ENCODE data around the gene NCR2. TPM values are rescaled to one million over a fixed set of nuclear protein-coding genes. Genes with fewer than 3 reads are reported as not detected.
A peak's percentile ranks its signal among the peaks of the same experiment; 100 is the strongest.

The NCR2 gene
- total RNA-seq, 1 donor from 2014 or later, result not detected

DNA sequence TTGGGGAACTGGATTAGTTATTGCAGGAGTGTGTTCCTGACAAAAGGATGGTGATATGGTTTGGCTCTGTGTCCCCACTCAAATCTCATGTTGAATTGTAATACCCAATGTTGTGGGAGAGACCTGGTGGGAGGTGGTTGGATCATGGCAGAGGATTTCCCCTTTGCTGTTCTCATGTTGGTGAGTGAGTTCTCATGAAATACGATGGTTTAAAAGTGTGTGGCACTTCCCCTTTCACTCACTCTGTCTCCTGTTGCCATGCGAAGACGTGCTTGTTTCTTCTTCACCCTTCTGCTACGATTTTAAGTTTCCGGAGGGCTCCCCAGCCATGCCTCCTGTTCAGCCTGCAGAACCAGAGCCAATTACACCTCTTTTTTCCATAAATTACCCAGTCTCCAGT is 32.8 kb upstream of the NCR2 start:
- peaks cover 0 to 2% (median 0%) of the 10 kb centered on the region in 3 donors for H3K9me3 ChIP-seq (ENCODE audit: control insufficient read depth in 3 of 3, low read length in 3 of 3)
- H3K27me3 ChIP-seq (ENCODE audit: control insufficient read depth in 3 of 3, insufficient read depth in 3 of 3, low read length in 3 of 3), result peaks cover 0 to 3% (median 0%) of the 10 kb centered on the region in 3 donors
- no peaks in the 10 kb centered on the region for H3K4me1 ChIP-seq (ENCODE audit: control insufficient read depth in 3 of 3, insufficient read depth in 3 of 3, low read length in 3 of 3)
- H3K4me3 ChIP-seq (ENCODE audit: low read length in 3 of 3), result no peak overlapping the region
- no peaks in the 10 kb centered on the region for H3K36me3 ChIP-seq (ENCODE audit: control insufficient read depth in 3 of 3, insufficient read depth in 3 of 3, low read length in 3 of 3)
- H3K27ac ChIP-seq (ENCODE audit: low read depth, low read length), result no peak overlapping the region
- H3K9ac ChIP-seq (ENCODE audit: low read depth in 1 of 3, low read length in 3 of 3), result no peak overlapping the region

DNA sequence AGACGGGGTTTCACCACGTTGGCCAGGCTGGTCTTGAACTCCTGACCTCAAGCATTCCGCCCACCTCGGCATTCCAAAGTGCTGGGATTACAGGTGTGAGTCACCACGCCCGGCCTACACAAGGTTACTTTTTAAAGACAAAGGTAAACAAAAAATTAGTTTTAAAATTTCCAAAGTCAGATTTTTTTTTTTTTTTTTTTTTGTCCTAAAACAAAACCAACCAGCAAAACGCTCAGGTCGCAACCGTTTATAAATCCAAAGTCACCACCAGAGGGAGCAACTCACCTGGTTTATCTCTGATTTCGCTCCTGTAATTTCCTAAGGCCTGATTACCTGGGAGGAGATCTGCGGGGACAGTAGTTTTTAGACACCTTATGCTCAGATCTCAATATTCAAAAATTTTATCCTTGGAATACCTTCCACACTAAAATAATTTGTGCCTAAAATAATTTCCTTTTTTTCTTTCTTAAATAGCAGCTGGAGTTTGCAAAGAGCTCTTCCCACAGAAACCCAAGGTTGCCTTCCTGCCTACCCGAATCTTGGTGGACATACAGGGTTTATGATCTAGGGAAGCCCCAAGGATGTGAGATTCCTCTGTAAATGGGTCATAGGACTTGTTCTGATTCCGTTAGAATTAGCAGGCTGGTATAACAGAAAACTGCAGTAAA is 29.1 kb upstream of the NCR2 start:
- H3K27ac ChIP-seq (ENCODE audit: low read depth, low read length), result no peak overlapping the region
- no peaks in the 10 kb centered on the region for H3K36me3 ChIP-seq (ENCODE audit: control insufficient read depth in 3 of 3, insufficient read depth in 3 of 3, low read length in 3 of 3)
- no peak overlapping the region for H3K4me3 ChIP-seq (ENCODE audit: low read length in 3 of 3)
- H3K9me3 ChIP-seq (ENCODE audit: control insufficient read depth in 3 of 3, low read length in 3 of 3), result no peaks in the 10 kb centered on the region
- no peaks in the 10 kb centered on the region for H3K4me1 ChIP-seq (ENCODE audit: control insufficient read depth in 3 of 3, insufficient read depth in 3 of 3, low read length in 3 of 3)
- no peak overlapping the region for H3K9ac ChIP-seq (ENCODE audit: low read depth in 1 of 3, low read length in 3 of 3)
- H3K27me3 ChIP-seq (ENCODE audit: control insufficient read depth in 3 of 3, insufficient read depth in 3 of 3, low read length in 3 of 3), result peaks cover 3 to 9% (median 6%) of the 10 kb centered on the region in 3 donors

DNA sequence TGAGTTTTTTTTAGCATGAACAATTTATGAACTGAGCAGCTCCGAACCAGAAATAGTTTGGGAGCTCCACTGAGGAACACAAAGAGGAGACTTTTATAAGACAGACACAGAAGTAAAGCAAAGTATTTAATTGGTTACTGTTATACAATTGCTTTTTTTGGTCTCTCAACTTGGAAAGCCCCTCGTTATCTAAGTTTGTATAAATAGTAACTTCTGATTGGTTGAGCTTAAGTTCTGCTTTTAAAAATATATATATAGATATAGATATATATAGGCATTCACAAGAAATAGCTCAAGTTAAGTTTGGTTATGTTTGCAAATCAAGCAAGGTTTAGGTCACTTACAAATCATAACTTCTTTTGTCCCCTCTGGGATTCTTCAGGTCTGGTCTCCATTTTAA is 20.2 kb upstream of the NCR2 start:
- no peaks in the 10 kb centered on the region for H3K9me3 ChIP-seq (ENCODE audit: control insufficient read depth in 3 of 3, low read length in 3 of 3)
- H3K27me3 ChIP-seq (ENCODE audit: control insufficient read depth in 3 of 3, insufficient read depth in 3 of 3, low read length in 3 of 3), result peaks cover 0 to 36% (median 32%) of the 10 kb centered on the region in 3 donors
- no peaks in the 10 kb centered on the region for H3K36me3 ChIP-seq (ENCODE audit: control insufficient read depth in 3 of 3, insufficient read depth in 3 of 3, low read length in 3 of 3)
- H3K9ac ChIP-seq (ENCODE audit: low read depth in 1 of 3, low read length in 3 of 3), result no peak overlapping the region
- no peak overlapping the region for H3K27ac ChIP-seq (ENCODE audit: low read depth, low read length)
- no peak overlapping the region for H3K4me3 ChIP-seq (ENCODE audit: low read length in 3 of 3)
- H3K4me1 ChIP-seq (ENCODE audit: control insufficient read depth in 3 of 3, insufficient read depth in 3 of 3, low read length in 3 of 3), result peaks cover 6 to 10% (median 8%) of the 10 kb centered on the region in 3 donors

DNA sequence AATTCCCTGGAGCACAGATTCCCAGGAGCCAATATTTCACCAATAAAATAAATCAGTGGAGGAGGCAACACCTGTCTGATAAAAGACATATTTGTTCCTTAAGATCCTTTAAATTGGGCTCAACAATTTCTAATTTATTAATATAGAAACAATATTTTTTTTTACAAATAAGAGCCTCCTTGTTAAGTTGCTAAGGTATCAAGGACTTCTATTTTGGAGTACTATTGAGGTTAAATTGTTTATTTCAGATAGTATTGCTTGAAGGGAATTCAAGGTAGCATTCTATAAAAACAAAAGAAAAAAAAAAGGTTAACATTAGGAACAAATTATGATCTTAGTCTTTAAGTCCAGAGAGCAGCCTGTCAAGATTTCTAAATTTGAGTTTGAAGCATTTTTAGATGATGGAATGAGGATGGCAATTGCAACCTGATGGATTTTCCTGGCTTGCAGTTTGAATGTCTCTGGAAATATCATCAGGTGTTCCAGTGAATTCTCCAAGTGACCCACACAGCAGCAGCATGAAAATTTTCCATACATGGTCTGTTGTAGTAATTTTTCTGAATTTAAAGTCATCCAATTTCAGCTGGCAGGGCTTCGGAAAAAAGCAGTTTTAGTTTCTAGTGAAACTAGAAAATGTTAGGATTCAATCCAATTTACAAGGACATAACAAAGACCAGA is 19.3 kb upstream of the NCR2 start:
- H3K9ac ChIP-seq (ENCODE audit: low read depth in 1 of 3, low read length in 3 of 3), result no peak overlapping the region
- no peaks in the 10 kb centered on the region for H3K36me3 ChIP-seq (ENCODE audit: control insufficient read depth in 3 of 3, insufficient read depth in 3 of 3, low read length in 3 of 3)
- H3K9me3 ChIP-seq (ENCODE audit: control insufficient read depth in 3 of 3, low read length in 3 of 3), result no peaks in the 10 kb centered on the region
- no peak overlapping the region for H3K4me3 ChIP-seq (ENCODE audit: low read length in 3 of 3)
- peaks cover 0 to 34% (median 30%) of the 10 kb centered on the region in 3 donors for H3K27me3 ChIP-seq (ENCODE audit: control insufficient read depth in 3 of 3, insufficient read depth in 3 of 3, low read length in 3 of 3)
- H3K27ac ChIP-seq (ENCODE audit: low read depth, low read length), result no peak overlapping the region
- H3K4me1 ChIP-seq (ENCODE audit: control insufficient read depth in 3 of 3, insufficient read depth in 3 of 3, low read length in 3 of 3), result peaks cover 6 to 10% (median 8%) of the 10 kb centered on the region in 3 donors

DNA sequence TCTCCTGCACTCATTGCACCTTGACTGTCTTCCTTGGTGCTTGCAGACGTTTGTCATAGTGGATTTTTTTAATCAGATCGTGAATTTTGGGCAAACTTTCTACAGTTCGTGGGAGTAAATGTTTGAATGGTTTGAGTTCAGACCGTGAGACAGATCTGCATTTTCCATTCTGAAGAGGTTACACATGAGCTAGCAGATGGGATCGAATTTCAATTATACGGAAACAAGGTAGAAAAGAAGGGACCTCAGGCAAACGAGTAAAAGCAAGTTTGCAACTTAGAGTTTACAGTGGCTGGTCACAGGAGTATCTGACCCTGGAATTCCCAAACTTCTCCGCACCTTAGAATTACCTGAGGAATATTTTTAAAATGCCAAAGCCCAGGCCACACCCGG is 17.2 kb upstream of the NCR2 start:
- Histone ChIP-seq H3K27ac (ENCODE audit: low read depth, low read length) (no peak overlapping the region), H3K4me3 (ENCODE audit: low read length in 3 of 3) (peak overlapping the region in 1 of 3 donors; percentile 68), H3K4me1 (ENCODE audit: control insufficient read depth in 3 of 3, insufficient read depth in 3 of 3, low read length in 3 of 3) (peaks cover 6 to 10% (median 8%) of the 10 kb centered on the region in 3 donors), H3K36me3 (ENCODE audit: control insufficient read depth in 3 of 3, insufficient read depth in 3 of 3, low read length in 3 of 3) (no peaks in the 10 kb centered on the region), H3K9me3 (ENCODE audit: control insufficient read depth in 3 of 3, low read length in 3 of 3) (no peaks in the 10 kb centered on the region), H3K27me3 (ENCODE audit: control insufficient read depth in 3 of 3, insufficient read depth in 3 of 3, low read length in 3 of 3) (peaks cover 0 to 30% (median 20%) of the 10 kb centered on the region in 3 donors), H3K9ac (ENCODE audit: low read depth in 1 of 3, low read length in 3 of 3) (peak overlapping the region in 1 of 3 donors; percentile 54)

DNA sequence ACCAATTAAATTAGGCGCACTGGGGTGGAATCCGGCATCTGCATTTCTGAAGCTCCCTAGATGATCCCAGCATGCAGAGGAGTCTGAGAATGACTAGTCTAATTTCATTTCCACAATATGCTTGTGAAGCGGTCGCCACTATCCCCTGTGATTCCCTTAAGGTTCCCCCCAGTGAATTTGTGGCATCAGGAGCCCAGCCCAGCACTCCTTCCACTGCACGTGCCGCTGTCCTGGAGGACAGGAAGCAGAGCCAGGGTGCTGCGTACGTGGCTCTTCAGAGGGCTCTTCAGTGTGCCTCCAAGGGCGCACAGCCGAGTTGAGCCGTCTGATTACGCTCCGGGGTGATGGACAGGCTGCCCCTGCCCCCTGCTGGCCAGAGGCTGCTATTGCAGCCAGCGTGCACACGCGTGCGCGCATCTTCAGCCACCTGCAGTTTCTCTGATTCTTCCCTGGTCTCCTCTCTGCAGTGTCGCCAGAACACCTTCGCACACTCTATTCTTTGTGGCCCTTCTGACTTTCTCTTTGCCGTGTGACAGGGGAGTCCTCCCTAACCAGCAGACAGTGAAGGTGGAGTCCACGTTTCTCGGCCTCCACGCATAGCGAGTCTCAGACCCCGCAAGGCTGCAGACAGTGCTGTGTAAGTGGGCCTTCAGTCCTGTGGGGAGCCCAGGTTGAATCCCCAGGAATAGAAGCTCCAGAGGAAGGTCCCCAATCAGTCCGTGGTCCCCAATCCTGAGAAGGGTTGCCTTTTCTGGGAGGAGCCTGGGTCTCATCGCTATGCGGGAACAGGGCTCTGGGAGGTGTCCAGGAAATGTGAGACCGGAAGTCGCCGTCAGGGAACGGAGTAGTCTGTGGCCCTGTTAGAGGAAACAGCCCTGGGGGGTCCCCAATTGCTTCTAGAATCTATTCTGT is 16.5 kb upstream of the NCR2 start:
- no peak overlapping the region for H3K27ac ChIP-seq (ENCODE audit: low read depth, low read length)
- no peaks in the 10 kb centered on the region for H3K9me3 ChIP-seq (ENCODE audit: control insufficient read depth in 3 of 3, low read length in 3 of 3)
- peaks cover 6 to 10% (median 8%) of the 10 kb centered on the region in 3 donors for H3K4me1 ChIP-seq (ENCODE audit: control insufficient read depth in 3 of 3, insufficient read depth in 3 of 3, low read length in 3 of 3)
- H3K9ac ChIP-seq (ENCODE audit: low read depth in 1 of 3, low read length in 3 of 3), result peak overlapping the region in 2 of 3 donors; percentile 35 to 54
- peak overlapping the region; percentile 52 to 68 (median 67) for H3K4me3 ChIP-seq (ENCODE audit: low read length in 3 of 3)
- H3K27me3 ChIP-seq (ENCODE audit: control insufficient read depth in 3 of 3, insufficient read depth in 3 of 3, low read length in 3 of 3), result peaks cover 0 to 24% (median 17%) of the 10 kb centered on the region in 3 donors
- H3K36me3 ChIP-seq (ENCODE audit: control insufficient read depth in 3 of 3, insufficient read depth in 3 of 3, low read length in 3 of 3), result no peaks in the 10 kb centered on the region

DNA sequence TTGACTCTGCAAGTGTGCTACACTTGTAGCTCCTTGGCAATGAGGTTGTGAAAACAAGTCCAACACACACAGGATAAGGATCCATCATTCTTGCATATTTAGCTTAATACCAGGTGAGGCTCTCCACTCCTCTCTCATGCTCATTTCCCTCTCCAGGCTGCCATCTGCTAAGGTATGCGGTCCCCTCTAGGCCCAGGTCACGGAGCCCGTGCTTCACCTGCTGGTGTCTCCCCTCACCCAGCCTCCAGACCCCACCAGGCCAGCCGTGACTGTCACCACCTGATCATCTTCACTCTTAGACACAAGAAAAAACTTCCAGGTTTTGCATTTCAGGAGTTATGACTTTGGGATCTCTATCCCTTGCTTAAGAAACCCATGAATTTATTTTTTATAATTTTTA is 14.2 kb upstream of the NCR2 start:
- no peak overlapping the region for H3K4me3 ChIP-seq (ENCODE audit: low read length in 3 of 3)
- no peaks in the 10 kb centered on the region for H3K9me3 ChIP-seq (ENCODE audit: control insufficient read depth in 3 of 3, low read length in 3 of 3)
- no peak overlapping the region for H3K9ac ChIP-seq (ENCODE audit: low read depth in 1 of 3, low read length in 3 of 3)
- peaks cover 6 to 10% (median 8%) of the 10 kb centered on the region in 3 donors for H3K4me1 ChIP-seq (ENCODE audit: control insufficient read depth in 3 of 3, insufficient read depth in 3 of 3, low read length in 3 of 3)
- no peaks in the 10 kb centered on the region for H3K36me3 ChIP-seq (ENCODE audit: control insufficient read depth in 3 of 3, insufficient read depth in 3 of 3, low read length in 3 of 3)
- no peak overlapping the region for H3K27ac ChIP-seq (ENCODE audit: low read depth, low read length)
- H3K27me3 ChIP-seq (ENCODE audit: control insufficient read depth in 3 of 3, insufficient read depth in 3 of 3, low read length in 3 of 3), result peaks cover 2 to 22% (median 20%) of the 10 kb centered on the region in 3 donors

DNA sequence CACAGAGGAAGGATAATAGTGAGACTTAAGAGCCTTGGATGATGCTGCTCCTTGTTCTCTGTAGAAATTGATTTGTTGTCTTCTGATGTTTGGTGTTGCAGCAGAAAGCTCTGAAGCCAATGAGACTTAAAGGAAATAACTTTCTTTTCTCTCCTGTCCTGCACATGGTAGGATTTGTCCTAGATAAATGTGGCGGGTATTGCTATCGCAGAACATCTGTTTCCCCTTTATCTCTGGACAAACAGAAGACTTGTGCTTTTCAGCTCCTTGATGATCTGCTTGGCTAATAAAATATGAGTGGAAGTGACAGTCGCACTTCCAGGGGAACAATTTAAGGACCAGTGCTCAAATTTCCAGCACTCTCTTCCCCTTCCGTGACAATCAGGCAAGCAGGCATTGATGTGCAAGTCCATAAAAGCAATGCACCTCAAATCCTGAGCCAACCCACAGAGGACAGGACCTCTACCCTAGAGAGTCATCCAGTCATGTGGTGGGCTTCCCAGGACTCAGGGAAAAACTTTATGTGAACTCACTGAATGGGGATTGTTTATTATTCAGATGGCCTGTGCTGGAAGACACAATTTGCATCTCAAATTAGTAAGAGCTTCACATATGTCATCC is 9.9 kb upstream of the NCR2 start:
- H3K27me3 ChIP-seq (ENCODE audit: control insufficient read depth in 3 of 3, insufficient read depth in 3 of 3, low read length in 3 of 3), result peaks cover 12 to 27% (median 17%) of the 10 kb centered on the region in 3 donors
- H3K4me3 ChIP-seq (ENCODE audit: low read length in 3 of 3), result no peak overlapping the region
- no peak overlapping the region for H3K27ac ChIP-seq (ENCODE audit: low read depth, low read length)
- no peaks in the 10 kb centered on the region for H3K4me1 ChIP-seq (ENCODE audit: control insufficient read depth in 3 of 3, insufficient read depth in 3 of 3, low read length in 3 of 3)
- no peaks in the 10 kb centered on the region for H3K9me3 ChIP-seq (ENCODE audit: control insufficient read depth in 3 of 3, low read length in 3 of 3)
- no peak overlapping the region for H3K9ac ChIP-seq (ENCODE audit: low read depth in 1 of 3, low read length in 3 of 3)
- H3K36me3 ChIP-seq (ENCODE audit: control insufficient read depth in 3 of 3, insufficient read depth in 3 of 3, low read length in 3 of 3), result no peaks in the 10 kb centered on the region

DNA sequence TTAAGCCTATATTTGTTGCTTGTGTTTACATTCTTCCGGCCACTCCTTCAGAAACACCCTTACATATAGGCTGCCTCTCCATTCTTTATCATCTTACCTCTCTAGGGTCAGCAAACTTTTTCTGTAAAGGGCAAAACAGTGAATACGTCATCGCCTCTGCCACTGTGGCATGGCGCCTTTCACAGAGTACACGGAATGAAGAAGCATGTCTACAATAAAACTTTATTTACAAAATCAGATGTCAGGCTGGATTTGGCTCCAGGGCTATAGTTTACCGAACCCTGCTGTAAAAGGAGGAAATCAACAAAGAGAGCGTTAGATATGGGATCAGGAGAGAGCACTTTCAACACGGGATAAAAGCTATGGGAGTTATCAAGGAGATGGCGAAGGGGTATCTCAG is 9.3 kb upstream of the NCR2 start:
- Histone ChIP-seq H3K36me3 (ENCODE audit: control insufficient read depth in 3 of 3, insufficient read depth in 3 of 3, low read length in 3 of 3) (no peaks in the 10 kb centered on the region), H3K4me1 (ENCODE audit: control insufficient read depth in 3 of 3, insufficient read depth in 3 of 3, low read length in 3 of 3) (no peaks in the 10 kb centered on the region), H3K4me3 (ENCODE audit: low read length in 3 of 3) (no peak overlapping the region), H3K27ac (ENCODE audit: low read depth, low read length) (no peak overlapping the region), H3K27me3 (ENCODE audit: control insufficient read depth in 3 of 3, insufficient read depth in 3 of 3, low read length in 3 of 3) (peaks cover 12 to 27% (median 17%) of the 10 kb centered on the region in 3 donors), H3K9me3 (ENCODE audit: control insufficient read depth in 3 of 3, low read length in 3 of 3) (no peaks in the 10 kb centered on the region), H3K9ac (ENCODE audit: low read depth in 1 of 3, low read length in 3 of 3) (no peak overlapping the region)

Measured in skeletal muscle tissue (tissue), 4 donors.